GM12878 (cell line): ENCODE results near the gene CC2D1B.

Experiments used
- CHD1 ChIP-seq: IDR thresholded peaks from 2 replicates; pipeline ENCODE4 v1.6.1; 2012; ENCODE audit warnings: low read depth, low read length, improper control_type of control experiment
- CTCF ChIP-seq, 3 experiments: IDR thresholded peaks in 2 of 3; conservative IDR thresholded peaks in 1 of 3; 2 replicates each; pipeline ENCODE4 v1.5.1; 2011; ENCODE audit warnings: low read depth in 3 of 3, low read length in 3 of 3, mild to moderate bottlenecking in 3 of 3, control low read depth in 2 of 3, moderate library complexity in 2 of 3, inconsistent platforms in 1 of 3, mixed read lengths in 1 of 3; ENCODE audit not compliant: control insufficient read depth in 2 of 3, insufficient read depth in 1 of 3; ENCODE audit errors: extremely low read depth in 1 of 3
- DPF2 ChIP-seq: fragments of 450-650 bp; IDR thresholded peaks from 2 replicates; pipeline ENCODE4 v1.6.1; 2017; ENCODE audit warnings: mild to moderate bottlenecking
- EP300 ChIP-seq, 2 experiments: fragments of 150-350 bp in 1 of 2; IDR thresholded peaks; 2 replicates each; pipeline ENCODE4 v1.6.1; 2011 to 2012; ENCODE audit warnings: low read depth in 2 of 2, low read length in 2 of 2, borderline replicate concordance in 1 of 2, improper control_type of control experiment in 1 of 2, inconsistent platforms in 1 of 2; ENCODE audit not compliant: control insufficient read depth in 1 of 2
- EZH2 ChIP-seq: IDR thresholded peaks from 2 replicates; pipeline ENCODE4 v1.6.1; 2012; ENCODE audit warnings: low read depth, mild to moderate bottlenecking, control low read depth, inconsistent platforms, low read length, borderline replicate concordance; ENCODE audit not compliant: control insufficient read depth
- FOS ChIP-seq: IDR thresholded peaks from 3 replicates; pipeline ENCODE4 v1.6.1; 2011; ENCODE audit warnings: borderline replicate concordance; ENCODE audit not compliant: insufficient read length; ENCODE audit errors: extremely low read depth
- FOXM1 ChIP-seq: IDR thresholded peaks from 2 replicates; pipeline ENCODE4 v1.6.1; 2012; ENCODE audit warnings: low read depth, mild to moderate bottlenecking, inconsistent platforms, low read length, moderate library complexity
- POLR2AphosphoS5 ChIP-seq: IDR thresholded peaks from 2 replicates; pipeline ENCODE4 v1.6.1; 2011; ENCODE audit warnings: mild to moderate bottlenecking, low read length, inconsistent platforms
- TF ChIP-seq, protein P1 (sequence below): IDR thresholded peaks from 2 replicates; pipeline ENCODE4 v1.6.1; 2012; ENCODE audit warnings: low read depth, low read length, improper control_type of control experiment
- TF ChIP-seq, protein P2 (sequence below): IDR thresholded peaks from 2 replicates; pipeline ENCODE4 v1.6.1; 2012; ENCODE audit warnings: mild to moderate bottlenecking, low read depth, low read length

DNA sequence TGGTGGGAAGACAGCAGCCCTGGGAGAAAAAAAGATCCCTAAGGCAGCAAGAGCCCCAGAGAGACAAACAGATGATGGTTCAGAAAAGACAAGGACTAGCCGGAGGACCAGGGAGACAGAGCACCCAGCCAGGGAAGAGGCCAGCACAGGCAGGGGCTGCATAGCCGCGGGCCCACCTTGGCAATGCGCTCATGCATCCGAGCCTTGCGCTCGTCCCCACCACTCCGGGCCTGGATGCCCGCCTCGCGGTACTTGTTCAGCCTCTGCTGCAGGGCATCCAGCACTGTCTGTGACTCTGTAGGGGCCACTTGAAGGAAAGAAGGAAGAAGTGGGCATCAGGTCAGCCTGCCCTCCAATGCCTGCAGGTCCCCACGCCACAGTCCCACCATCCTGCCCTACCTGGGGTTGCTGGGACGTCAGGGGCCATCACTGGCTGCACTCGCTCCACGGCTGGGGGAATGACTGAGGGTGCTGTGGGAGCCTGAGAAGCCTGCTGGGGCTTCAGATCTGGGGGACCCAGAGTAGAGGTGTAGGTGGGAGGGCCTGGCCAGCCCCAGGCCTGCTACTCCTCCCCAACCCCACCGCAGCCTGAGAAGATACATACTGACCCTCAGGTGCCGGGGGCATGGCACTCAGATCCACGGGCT is 7.0 kb downstream of the CC2D1B start:
- no peak for TF ChIP-seq FOXM1
- no peak for TF ChIP-seq DPF2
- TF ChIP-seq, protein P1, sequence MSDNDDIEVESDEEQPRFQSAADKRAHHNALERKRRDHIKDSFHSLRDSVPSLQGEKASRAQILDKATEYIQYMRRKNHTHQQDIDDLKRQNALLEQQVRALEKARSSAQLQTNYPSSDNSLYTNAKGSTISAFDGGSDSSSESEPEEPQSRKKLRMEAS: no peak
- no peak for TF ChIP-seq POLR2AphosphoS5
- no peak for TF ChIP-seq CTCF (IDR thresholded peaks at IDR 0.05 in 2 of 3, conservative IDR thresholded peaks at IDR 0.05 in 1 of 3; ENCODE audit: control insufficient read depth in 2 of 3, extremely low read depth in 1 of 3, insufficient read depth in 1 of 3, low read depth in 3 of 3, low read length in 3 of 3)
- no peak for TF ChIP-seq CHD1
- TF ChIP-seq EP300 (IDR thresholded peaks at IDR 0.05; ENCODE audit: borderline replicate concordance in 1 of 2, control insufficient read depth in 1 of 2, low read depth in 2 of 2, low read length in 2 of 2): no peak
- TF ChIP-seq EZH2: no peak
- TF ChIP-seq FOS: no peak
- TF ChIP-seq, protein P2, sequence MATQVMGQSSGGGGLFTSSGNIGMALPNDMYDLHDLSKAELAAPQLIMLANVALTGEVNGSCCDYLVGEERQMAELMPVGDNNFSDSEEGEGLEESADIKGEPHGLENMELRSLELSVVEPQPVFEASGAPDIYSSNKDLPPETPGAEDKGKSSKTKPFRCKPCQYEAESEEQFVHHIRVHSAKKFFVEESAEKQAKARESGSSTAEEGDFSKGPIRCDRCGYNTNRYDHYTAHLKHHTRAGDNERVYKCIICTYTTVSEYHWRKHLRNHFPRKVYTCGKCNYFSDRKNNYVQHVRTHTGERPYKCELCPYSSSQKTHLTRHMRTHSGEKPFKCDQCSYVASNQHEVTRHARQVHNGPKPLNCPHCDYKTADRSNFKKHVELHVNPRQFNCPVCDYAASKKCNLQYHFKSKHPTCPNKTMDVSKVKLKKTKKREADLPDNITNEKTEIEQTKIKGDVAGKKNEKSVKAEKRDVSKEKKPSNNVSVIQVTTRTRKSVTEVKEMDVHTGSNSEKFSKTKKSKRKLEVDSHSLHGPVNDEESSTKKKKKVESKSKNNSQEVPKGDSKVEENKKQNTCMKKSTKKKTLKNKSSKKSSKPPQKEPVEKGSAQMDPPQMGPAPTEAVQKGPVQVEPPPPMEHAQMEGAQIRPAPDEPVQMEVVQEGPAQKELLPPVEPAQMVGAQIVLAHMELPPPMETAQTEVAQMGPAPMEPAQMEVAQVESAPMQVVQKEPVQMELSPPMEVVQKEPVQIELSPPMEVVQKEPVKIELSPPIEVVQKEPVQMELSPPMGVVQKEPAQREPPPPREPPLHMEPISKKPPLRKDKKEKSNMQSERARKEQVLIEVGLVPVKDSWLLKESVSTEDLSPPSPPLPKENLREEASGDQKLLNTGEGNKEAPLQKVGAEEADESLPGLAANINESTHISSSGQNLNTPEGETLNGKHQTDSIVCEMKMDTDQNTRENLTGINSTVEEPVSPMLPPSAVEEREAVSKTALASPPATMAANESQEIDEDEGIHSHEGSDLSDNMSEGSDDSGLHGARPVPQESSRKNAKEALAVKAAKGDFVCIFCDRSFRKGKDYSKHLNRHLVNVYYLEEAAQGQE: no peak
